B cell (primary cell): ENCODE data around the gene SPOCK3. TPM values are rescaled to one million over a fixed set of nuclear protein-coding genes. Genes with fewer than 3 reads are reported as not detected.

Experiments
- ATAC-seq: fragments of 200-7000 bp; cut with Tn5 transposase; one replicate; pipeline ENCODE4 v1.10.0; 2021; ENCODE audit warnings: low read depth, mild to moderate bottlenecking, moderate number of reproducible peaks, moderate library complexity
- CTCF ChIA-PET: fragments of 350-600 bp; sonication (Branson Sonifier 250); formaldehyde crosslinking; loops from one replicate; lab custom pipeline; 2021; ENCODE audit warnings: antibody characterized with exemption, inconsistent platforms; lab: Charles Lee
- POLR2A ChIA-PET: fragments of 350-600 bp; sonication (Branson Sonifier 250); formaldehyde crosslinking; loops from one replicate; lab custom pipeline; 2021; ENCODE audit warnings: antibody characterized with exemption; lab: Charles Lee
- DNase-seq: peaks from one replicate; pipeline ENCODE4 v3.0.0; 2013
- H2AFZ ChIP-seq: 2 replicates; pipeline ENCODE4 v1.6.1; 2012; ENCODE audit warnings: mild to moderate bottlenecking, low read depth, low read length; ENCODE audit not compliant: insufficient read depth, poor library complexity, severe bottlenecking
- H3K27ac ChIP-seq, 2 donors: 1 replicate in 1 of 2; 2 replicates in 1 of 2; pipeline ENCODE4 v1.5.1; 2012 to 2013; ENCODE audit warnings: low read length in 2 of 2, mild to moderate bottlenecking in 2 of 2, moderate library complexity in 1 of 2
- H3K27me3 ChIP-seq, 4 experiments: fragments of 200-600 bp in 1 of 4; sonication (generic) in 1 of 4; replicated peaks in 1 of 4; 1 replicate in 2 of 4; 2 replicates in 2 of 4; pipeline versions ENCODE4 v1.6.1 to v1.7.0; 2013 to 2016; ENCODE audit warnings: low read length in 3 of 4, mild to moderate bottlenecking in 2 of 4, mixed read lengths in 1 of 4, moderate library complexity in 1 of 4; ENCODE audit not compliant: insufficient read depth in 4 of 4, control insufficient read depth in 3 of 4; ENCODE audit errors: control extremely low read depth in 1 of 4
- H3K36me3 ChIP-seq, 2 experiments: replicated peaks in 1 of 2; 1 replicate in 1 of 2; 2 replicates in 1 of 2; pipeline versions ENCODE4 v1.6.1 to v1.7.1; 2013; ENCODE audit warnings: low read length in 1 of 2; ENCODE audit not compliant: insufficient read depth in 2 of 2, control insufficient read depth in 1 of 2; ENCODE audit errors: control extremely low read depth in 1 of 2, extremely low read depth in 1 of 2
- H3K4me1 ChIP-seq, 2 donors: fragments of 200-600 bp in 1 of 2; sonication (generic) in 1 of 2; 1 replicate in 1 of 2; 2 replicates in 1 of 2; pipeline versions ENCODE4 v1.5.1 to v1.6.1; 2013 to 2017; ENCODE audit warnings: low read length in 2 of 2; ENCODE audit not compliant: control insufficient read depth in 2 of 2, insufficient read depth in 2 of 2
- H3K4me2 ChIP-seq: replicated peaks from 2 replicates; pipeline ENCODE3; 2012; ENCODE audit warnings: mild to moderate bottlenecking, low read depth, low read length; ENCODE audit not compliant: poor library complexity, severe bottlenecking
- H3K4me3 ChIP-seq, 5 experiments: fragments of 200-600 bp in 1 of 5; sonication (generic) in 1 of 5; 1 replicate in 3 of 5; 2 replicates in 2 of 5; pipeline versions ENCODE4 v1.5.1 to v1.7.0; 2011 to 2016; ENCODE audit warnings: low read length in 4 of 5, mild to moderate bottlenecking in 4 of 5, low read depth in 2 of 5, control low read depth in 1 of 5, moderate library complexity in 1 of 5; ENCODE audit not compliant: insufficient read depth in 1 of 5; ENCODE audit errors: control extremely low read depth in 1 of 5, extremely low read depth in 1 of 5
- H3K79me2 ChIP-seq: fragments of 200-600 bp; sonication (generic); one replicate; pipeline ENCODE4 v1.6.0; 2016; ENCODE audit warnings: low read length; ENCODE audit not compliant: control insufficient read depth, insufficient read depth
- H3K9ac ChIP-seq: fragments of 200-600 bp; sonication (generic); 2 replicates; pipeline ENCODE4 v1.6.1; 2017; ENCODE audit warnings: mild to moderate bottlenecking, low read length, moderate library complexity
- H3K9me3 ChIP-seq, 3 donors: one replicate each; pipeline versions ENCODE4 v1.6.1 to v1.7.1; 2013; ENCODE audit warnings: low read length in 2 of 3; ENCODE audit not compliant: control insufficient read depth in 2 of 3, insufficient read depth in 1 of 3; ENCODE audit errors: control extremely low read depth in 1 of 3
- H4K20me1 ChIP-seq: 2 replicates; pipeline ENCODE4 v1.6.0; 2012; ENCODE audit warnings: mild to moderate bottlenecking, low read length; ENCODE audit not compliant: insufficient read depth, control insufficient read depth, poor library complexity, severe bottlenecking
- H3K27ac Mint-ChIP-seq: one replicate; pipeline ENCODE4 v1.8.0; 2021; ENCODE audit warnings: mixed read lengths
- H3K27me3 Mint-ChIP-seq: one replicate; pipeline ENCODE4 v1.8.0; 2021; ENCODE audit warnings: mixed read lengths
- H3K4me1 Mint-ChIP-seq: one replicate; pipeline ENCODE4 v1.8.0; 2021; ENCODE audit warnings: mixed read lengths
- H3K4me3 Mint-ChIP-seq: one replicate; pipeline ENCODE4 v1.8.0; 2021; ENCODE audit warnings: mixed read lengths
- H3K9me3 Mint-ChIP-seq: one replicate; pipeline ENCODE4 v1.8.0; 2022; ENCODE audit warnings: mixed read lengths; ENCODE audit not compliant: insufficient read depth
- CTCF ChIP-seq: fragments of 200-600 bp; IDR thresholded peaks from one replicate; pipeline ENCODE4 v1.8.0; 2022; ENCODE audit warnings: antibody characterized with exemption, mild to moderate bottlenecking
- EZH2 ChIP-seq: IDR thresholded peaks from 2 replicates; pipeline ENCODE4 v1.6.1; 2012; ENCODE audit warnings: borderline replicate concordance, low read depth, mild to moderate bottlenecking, moderate library complexity, low read length; ENCODE audit not compliant: insufficient read depth, poor library complexity, severe bottlenecking
- WGBS: methylation state at CpG from one replicate; pipeline ENCODE4 v1.1.5; 2013; ENCODE audit warnings: missing lambda C conversion rate; ENCODE audit not compliant: insufficient coverage; 5-methylcytosine and 5-hydroxymethylcytosine counted together
- intact Hi-C: fragments of 100-400 bp; cut with micrococcal nuclease; formaldehyde crosslinking; loops from one replicate; pipeline ENCODE4 v1.10.0; 2022
- polyA plus RNA-seq: library from polyadenylated mRNA; depleted of rRNA; stranded (reverse); fragments of >200 nt; gene quantifications from 2 replicates; pipeline ENCODE4 v1.2.3, GENCODE V29; 2012
- total RNA-seq, 2 donors: library from RNA; stranded (reverse); fragments of 120-200 nt in 1 of 2; gene quantifications; 1 replicate in 1 of 2; 2 replicates in 1 of 2; pipeline versions ENCODE4 v1.2.3 to v1.2.4, GENCODE V29; 2013 to 2022

Gene SPOCK3
- total and polyA plus RNA-seq, 2 donors (not counting 1 experiment from before 2014, with no cell fraction given), result not detected

- DNase-seq (no peak), ATAC-seq (no peak)
- no peak overlapping the region for H3K4me3 ChIP-seq
- no peaks in the 10 kb centered on the region for H3K27me3 ChIP-seq
- H3K4me1 Mint-ChIP-seq, result no peaks in the 10 kb centered on the region
- H3K9me3 Mint-ChIP-seq, result no peaks in the 10 kb centered on the region
- no peak overlapping the region for H3K27ac Mint-ChIP-seq
- no peak overlapping the region for H3K4me3 Mint-ChIP-seq
- H3K9ac ChIP-seq, result no peak overlapping the region
- H3K27me3 Mint-ChIP-seq, result no peaks in the 10 kb centered on the region
- H2AFZ ChIP-seq, result no peak overlapping the region
- H3K9me3 ChIP-seq, result peaks cover 0 to 8% (median 0%) of the 10 kb centered on the region in 3 donors
- no peak overlapping the region for H3K27ac ChIP-seq
- no peak overlapping the region for H3K4me2 ChIP-seq
- WGBS, result 100% methylated on average over 2 of the region's 4 CpGs
- H4K20me1 ChIP-seq, result no peaks in the 10 kb centered on the region
- intact Hi-C loops, result no loop called here
- no peaks in the 10 kb centered on the region for H3K79me2 ChIP-seq
- POLR2A ChIA-PET, result no interaction called here
- no peaks in the 10 kb centered on the region for H3K36me3 ChIP-seq
- CTCF ChIA-PET, result no interaction called here
- TF ChIP-seq EZH2 (no peak), CTCF (no peak)
- H3K4me1 ChIP-seq, result no peaks in the 10 kb centered on the region
Observed at GRCh38 chr4:167248271-167248670, 14.0 kb upstream of the SPOCK3 start.

GRCh38 chr4:167239627-167240026 is 5.3 kb upstream of the SPOCK3 start:
- Mint-ChIP-seq H3K4me1 (peaks cover 2% of the 10 kb centered on the region), H3K27me3 (peaks cover 13% of the 10 kb centered on the region), H3K27ac (no peak overlapping the region), H3K9me3 (no peaks in the 10 kb centered on the region), H3K4me3 (no peak overlapping the region)
- Histone ChIP-seq H3K27me3 (peaks cover 0 to 9% (median 3%) of the 10 kb centered on the region in 4 experiments), H3K9me3 (peaks cover 0 to 5% (median 0%) of the 10 kb centered on the region in 3 donors), H3K4me2 (no peak overlapping the region), H3K27ac (no peak overlapping the region), H4K20me1 (no peaks in the 10 kb centered on the region), H3K4me1 (peaks cover 0 to under 1% of the 10 kb centered on the region in 2 donors), H3K4me3 (no peak overlapping the region), H3K9ac (no peak overlapping the region), H3K79me2 (no peaks in the 10 kb centered on the region), H2AFZ (no peak overlapping the region), H3K36me3 (no peaks in the 10 kb centered on the region)
- WGBS, result no CpG with 5 or more reads among the region's 2 CpGs
- ChIA-PET CTCF (no interaction called here), POLR2A (no interaction called here)
- TF ChIP-seq CTCF (no peak), EZH2 (no peak)
- intact Hi-C loops, result no loop called here
- ATAC-seq, result no peak
- no peak for DNase-seq
